Lung (tissue), 12 donors: ENCODE measurements around the gene NDUFS7. TPM values are rescaled to one million over a fixed set of nuclear protein-coding genes. Genes with fewer than 3 reads are reported as not detected.

ENCODE experiments used
- ATAC-seq: fragments of 200-7000 bp; cut with Tn5 transposase; one replicate; pipeline ENCODE4 v1.9.1; 2020; ENCODE audit warnings: moderate number of reproducible peaks; ENCODE audit not compliant: insufficient read depth, low FRiP score
- DNase-seq, 3 donors: peaks; one replicate each; pipeline ENCODE4 v3.0.0-alpha.2; 2013 to 2017
- H3K27ac ChIP-seq, 2 donors: one replicate each; pipeline ENCODE4 v1.5.1; 2013; ENCODE audit warnings: mild to moderate bottlenecking in 2 of 2, moderate library complexity in 2 of 2, control low read depth in 1 of 2, inconsistent platforms in 1 of 2, low read depth in 1 of 2, low read length in 1 of 2
- H3K27me3 ChIP-seq, 3 donors: one replicate each; pipeline ENCODE4 v1.5.1; 2013; ENCODE audit warnings: low read length in 2 of 3; ENCODE audit not compliant: control insufficient read depth in 3 of 3, insufficient read depth in 3 of 3
- H3K36me3 ChIP-seq, 4 donors: one replicate each; pipeline ENCODE4 v1.5.1; 2013; ENCODE audit warnings: low read length in 4 of 4, mild to moderate bottlenecking in 1 of 4, moderate library complexity in 1 of 4; ENCODE audit not compliant: control insufficient read depth in 4 of 4, insufficient read depth in 4 of 4
- H3K4me1 ChIP-seq, 5 donors: one replicate each; pipeline ENCODE4 v1.5.1; 2013; ENCODE audit warnings: low read length in 5 of 5, mild to moderate bottlenecking in 2 of 5, moderate library complexity in 1 of 5; ENCODE audit not compliant: control insufficient read depth in 5 of 5, insufficient read depth in 5 of 5
- H3K4me3 ChIP-seq: one replicate; pipeline ENCODE4 v1.5.1; 2013; ENCODE audit warnings: mild to moderate bottlenecking, control low read depth, moderate library complexity
- H3K9ac ChIP-seq, 2 donors: one replicate each; pipeline ENCODE4 v1.5.1; 2013; ENCODE audit warnings: low read length in 2 of 2, control low read depth in 1 of 2; ENCODE audit not compliant: insufficient read depth in 1 of 2
- H3K9me3 ChIP-seq, 4 donors: one replicate each; pipeline ENCODE4 v1.5.1; 2013; ENCODE audit warnings: low read length in 3 of 4, mild to moderate bottlenecking in 1 of 4, moderate library complexity in 1 of 4; ENCODE audit not compliant: control insufficient read depth in 4 of 4, insufficient read depth in 3 of 4
- whole genome bisulfite sequencing, 2 donors: extraction: QIAGEN DNeasy Blood & Tissue Kit; methylation state at CpG; one replicate each; pipeline ENCODE4 v1.1.7; 2013; 5-methylcytosine and 5-hydroxymethylcytosine counted together
- polyA plus RNA-seq, 2 donors: library from polyadenylated mRNA; stranded (reverse); fragments of 200-250 nt; gene quantifications; one replicate each; pipeline ENCODE4 v1.2.1, GENCODE V29; 2013
- total RNA-seq, 2 donors: library from RNA; depleted of rRNA in 1 of 2; stranded (reverse); fragments of >200 nt in 1 of 2; gene quantifications; one replicate each; pipeline ENCODE4 v1.2.1, GENCODE V29; 2014 to 2021
- TF ChIP-seq, protein P1 (sequence below): IDR thresholded peaks from 2 replicates; pipeline ENCODE4 v1.5.1; 2012; ENCODE audit warnings: mild to moderate bottlenecking; ENCODE audit errors: control extremely low read depth, extremely low read depth
- donor health status: control.
- donor health status: control.
- donor health status: Bipolar disorder and iron deficiency.
- donor health status: healthy.
- donor health status: DM: yes; HTN: yes; CAD: no.

Gene NDUFS7
- total and polyA plus RNA-seq, 4 donors = 33.4 to 133 (median 108) TPM

DNA sequence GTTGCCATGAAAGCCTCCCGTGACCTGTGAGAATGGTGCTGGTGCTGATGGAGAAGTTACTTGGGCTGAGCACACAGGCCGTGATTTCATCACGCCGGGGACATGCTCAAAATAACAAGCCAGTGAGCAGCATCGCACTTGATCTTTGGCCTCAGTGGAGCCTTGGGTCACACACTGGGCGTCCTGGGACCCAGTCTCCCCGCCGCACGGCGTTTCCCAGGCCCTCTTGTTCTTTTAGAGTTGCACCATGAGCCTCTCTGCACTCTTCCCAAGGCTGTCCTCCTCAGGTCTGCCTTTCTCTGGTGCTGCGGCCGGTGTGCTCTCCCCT, 9.5 kb upstream of the NDUFS7 start:
- Histone ChIP-seq H3K4me1 (peaks cover 0 to 9% (median 0%) of the 10 kb centered on the region in 5 donors), H3K27me3 (no peaks in the 10 kb centered on the region), H3K27ac (peak overlapping the region in 1 of 2 donors; percentile 66), H3K9me3 (no peaks in the 10 kb centered on the region), H3K4me3 (no peak overlapping the region), H3K9ac (no peak overlapping the region), H3K36me3 (peaks cover 9 to 55% (median 21%) of the 10 kb centered on the region in 4 donors)
- 76 to 96% methylated on average over 11 to 12 of the region's 12 CpGs for WGBS, 2 donors
- TF ChIP-seq, protein P1, sequence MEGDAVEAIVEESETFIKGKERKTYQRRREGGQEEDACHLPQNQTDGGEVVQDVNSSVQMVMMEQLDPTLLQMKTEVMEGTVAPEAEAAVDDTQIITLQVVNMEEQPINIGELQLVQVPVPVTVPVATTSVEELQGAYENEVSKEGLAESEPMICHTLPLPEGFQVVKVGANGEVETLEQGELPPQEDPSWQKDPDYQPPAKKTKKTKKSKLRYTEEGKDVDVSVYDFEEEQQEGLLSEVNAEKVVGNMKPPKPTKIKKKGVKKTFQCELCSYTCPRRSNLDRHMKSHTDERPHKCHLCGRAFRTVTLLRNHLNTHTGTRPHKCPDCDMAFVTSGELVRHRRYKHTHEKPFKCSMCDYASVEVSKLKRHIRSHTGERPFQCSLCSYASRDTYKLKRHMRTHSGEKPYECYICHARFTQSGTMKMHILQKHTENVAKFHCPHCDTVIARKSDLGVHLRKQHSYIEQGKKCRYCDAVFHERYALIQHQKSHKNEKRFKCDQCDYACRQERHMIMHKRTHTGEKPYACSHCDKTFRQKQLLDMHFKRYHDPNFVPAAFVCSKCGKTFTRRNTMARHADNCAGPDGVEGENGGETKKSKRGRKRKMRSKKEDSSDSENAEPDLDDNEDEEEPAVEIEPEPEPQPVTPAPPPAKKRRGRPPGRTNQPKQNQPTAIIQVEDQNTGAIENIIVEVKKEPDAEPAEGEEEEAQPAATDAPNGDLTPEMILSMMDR = no peak
- ATAC-seq (no peak), DNase-seq (no peak)

DNA sequence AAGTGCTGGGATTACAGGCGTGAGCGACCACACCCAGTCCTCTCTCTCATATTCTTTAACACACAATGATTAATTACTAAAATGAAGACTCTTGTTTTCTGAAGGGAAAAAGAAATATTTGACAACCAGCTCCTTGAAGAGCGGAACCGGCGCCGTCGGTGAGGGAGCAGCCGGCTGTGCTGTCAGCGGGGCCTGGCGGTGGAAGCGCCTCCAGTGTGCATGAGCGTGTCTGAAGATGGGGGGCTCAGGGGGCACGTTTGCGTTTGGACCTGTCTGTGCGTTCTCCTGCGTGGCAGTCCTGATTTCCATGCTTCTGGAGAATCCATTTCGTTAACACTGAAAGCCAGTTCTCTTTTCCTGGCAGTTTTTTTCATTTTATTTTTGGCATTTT, 7.3 kb upstream of the NDUFS7 start:
- Histone ChIP-seq H3K4me3 (no peak overlapping the region), H3K9me3 (no peaks in the 10 kb centered on the region), H3K27ac (no peak overlapping the region), H3K36me3 (peaks cover 0 to 33% (median 8%) of the 10 kb centered on the region in 4 donors), H3K27me3 (no peaks in the 10 kb centered on the region), H3K4me1 (peaks cover 0 to 13% (median 0%) of the 10 kb centered on the region in 5 donors), H3K9ac (no peak overlapping the region)
- 94 to 96% methylated on average over 17 of the region's 17 CpGs for whole genome bisulfite sequencing, 2 donors
- ATAC-seq (no peak), DNase-seq (no peak)
- TF ChIP-seq, protein P1 = no peak

DNA sequence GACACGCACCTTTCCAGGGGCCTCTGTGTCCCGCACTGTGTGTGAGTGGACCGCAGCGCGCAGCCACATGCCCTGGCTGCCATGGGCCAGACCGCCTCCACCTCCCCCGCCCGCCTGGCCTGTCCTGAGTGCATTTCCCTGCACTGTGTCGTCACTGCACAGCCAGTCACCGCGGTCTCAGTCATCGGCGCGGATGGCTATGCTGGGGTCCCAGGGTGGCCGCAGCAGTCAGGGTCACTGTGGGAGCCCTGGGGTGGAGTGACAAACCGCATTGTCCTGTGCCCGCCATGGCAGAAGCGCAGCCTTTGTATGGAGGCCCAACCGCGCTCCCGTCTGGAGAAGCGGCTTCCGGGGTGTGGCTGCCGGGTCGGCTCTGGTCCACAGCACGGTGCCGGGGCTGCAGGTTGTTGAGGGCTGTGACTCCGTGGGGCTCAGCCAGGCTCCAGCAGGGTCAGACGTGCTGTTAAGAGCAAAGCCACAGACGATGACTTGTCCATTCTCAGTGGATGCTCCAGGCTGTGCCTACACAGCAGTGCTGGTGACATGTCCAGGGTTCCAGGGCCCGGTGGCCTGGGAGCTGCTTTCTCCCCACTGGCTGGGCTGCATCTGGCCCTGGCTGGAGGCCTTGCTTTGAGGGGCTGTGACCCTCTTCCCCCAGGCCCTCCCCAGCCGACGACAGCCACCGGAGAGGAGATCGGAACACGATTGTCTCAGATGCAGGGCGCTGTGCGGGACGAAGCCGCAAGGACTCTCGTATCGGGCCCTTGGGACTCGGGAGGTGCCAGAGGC, 6.3 kb upstream of the NDUFS7 start:
- peaks cover 0 to 15% (median 0%) of the 10 kb centered on the region in 5 donors for H3K4me1 ChIP-seq
- TF ChIP-seq, protein P1 = no peak
- no peak for ATAC-seq
- no peaks in the 10 kb centered on the region for H3K27me3 ChIP-seq
- H3K9ac ChIP-seq = no peak overlapping the region
- H3K27ac ChIP-seq = peak overlapping the region in 1 of 2 donors; percentile 12
- H3K4me3 ChIP-seq = no peak overlapping the region
- H3K36me3 ChIP-seq = peaks cover 0 to 32% (median 8%) of the 10 kb centered on the region in 4 donors
- no peaks in the 10 kb centered on the region for H3K9me3 ChIP-seq
- no peak for DNase-seq
- 97% methylated on average over 43 of the region's 43 CpGs for WGBS, 2 donors
